H9 (cell line): Measurements from ENCODE around the gene ASCC3. TPM values are rescaled to one million over a fixed set of nuclear protein-coding genes. Genes with fewer than 3 reads are reported as not detected.

Experiments used
- DNase-seq: peaks from one replicate; pipeline ENCODE4 v3.0.0-alpha.2; 2017
- H2AFZ ChIP-seq: one replicate; pipeline ENCODE4 v1.6.1; 2013; ENCODE audit warnings: mild to moderate bottlenecking, low read length, control low read depth, moderate library complexity
- H2AK5ac ChIP-seq: 2 replicates; pipeline ENCODE4 v1.6.1; 2013; ENCODE audit warnings: low read length, control low read depth, mixed read lengths; ENCODE audit not compliant: insufficient read length
- H2BK120ac ChIP-seq: one replicate; pipeline ENCODE4 v1.6.1; 2013; ENCODE audit warnings: low read depth, mild to moderate bottlenecking, low read length, control low read depth, inconsistent platforms; ENCODE audit not compliant: poor library complexity, severe bottlenecking
- H2BK12ac ChIP-seq: 2 replicates; pipeline ENCODE4 v1.6.1; 2013; ENCODE audit warnings: low read length, control low read depth, mixed read lengths, low read depth; ENCODE audit not compliant: insufficient read length
- H2BK15ac ChIP-seq: 2 replicates; pipeline ENCODE4 v1.6.1; 2013; ENCODE audit warnings: low read depth, low read length, control low read depth
- H2BK20ac ChIP-seq: one replicate; pipeline ENCODE4 v1.6.1; 2013; ENCODE audit warnings: low read depth, mild to moderate bottlenecking, low read length, control low read depth, inconsistent platforms; ENCODE audit not compliant: poor library complexity, severe bottlenecking
- H2BK5ac ChIP-seq: 2 replicates; pipeline ENCODE4 v1.6.1; 2013; ENCODE audit warnings: low read length, control low read depth, mixed read lengths; ENCODE audit not compliant: insufficient read length
- H3K14ac ChIP-seq: 2 replicates; pipeline ENCODE4 v1.6.1; 2013; ENCODE audit warnings: low read length, control low read depth; ENCODE audit not compliant: insufficient read depth
- H3K18ac ChIP-seq: 2 replicates; pipeline ENCODE4 v1.6.1; 2013; ENCODE audit warnings: low read depth, mild to moderate bottlenecking, mixed read lengths, low read length, control low read depth; ENCODE audit not compliant: insufficient read length
- H3K23ac ChIP-seq: 2 replicates; pipeline ENCODE4 v1.6.1; 2013; ENCODE audit warnings: low read length, control low read depth, mixed read lengths, low read depth; ENCODE audit not compliant: insufficient read length
- H3K23me2 ChIP-seq: 2 replicates; pipeline ENCODE4 v1.6.1; 2013; ENCODE audit warnings: low read depth, mild to moderate bottlenecking, mixed read lengths, low read length, control low read depth; ENCODE audit not compliant: insufficient read length, poor library complexity, severe bottlenecking
- H3K27ac ChIP-seq: 2 replicates; pipeline ENCODE4 v1.5.1; 2013; ENCODE audit warnings: low read length, control low read depth, mixed read lengths, low read depth; ENCODE audit not compliant: insufficient read length
- H3K27me3 ChIP-seq: 2 replicates; pipeline ENCODE4 v1.6.1; 2013; ENCODE audit warnings: low read length, control low read depth, inconsistent platforms; ENCODE audit not compliant: insufficient read depth
- H3K4ac ChIP-seq: 2 replicates; pipeline ENCODE4 v1.6.1; 2013; ENCODE audit warnings: low read depth, mild to moderate bottlenecking, control low read depth, inconsistent platforms, low read length, moderate library complexity
- H3K4me1 ChIP-seq: 2 replicates; pipeline ENCODE4 v1.6.1; 2013; ENCODE audit warnings: low read length, control low read depth, inconsistent platforms; ENCODE audit not compliant: insufficient read depth
- H3K4me2 ChIP-seq: 2 replicates; pipeline ENCODE4 v1.6.1; 2013; ENCODE audit warnings: low read length, control low read depth, mixed read lengths; ENCODE audit not compliant: insufficient read length, insufficient read depth
- H3K56ac ChIP-seq: 2 replicates; pipeline ENCODE4 v1.6.1; 2013; ENCODE audit warnings: low read depth, mild to moderate bottlenecking, mixed read lengths, low read length, control low read depth; ENCODE audit not compliant: insufficient read length
- H3K79me1 ChIP-seq: 2 replicates; pipeline ENCODE4 v1.6.1; 2013; ENCODE audit warnings: low read depth, mild to moderate bottlenecking, moderate library complexity, low read length, control low read depth, inconsistent platforms; ENCODE audit not compliant: insufficient read depth, poor library complexity, severe bottlenecking
- H3K79me2 ChIP-seq: 2 replicates; pipeline ENCODE4 v1.6.1; 2013; ENCODE audit warnings: low read length, control low read depth, inconsistent platforms; ENCODE audit not compliant: insufficient read depth
- H3K9ac ChIP-seq: 2 replicates; pipeline ENCODE4 v1.6.1; 2013; ENCODE audit warnings: low read length, control low read depth, mixed read lengths; ENCODE audit not compliant: insufficient read length; ENCODE audit errors: extremely low read depth
- H3K9me3 ChIP-seq: one replicate; pipeline ENCODE4 v1.6.1; 2013; ENCODE audit warnings: low read depth, low read length, inconsistent platforms; ENCODE audit not compliant: control insufficient read depth
- H3T11ph ChIP-seq: one replicate; pipeline ENCODE4 v1.6.1; 2013; ENCODE audit warnings: mild to moderate bottlenecking, low read length, control low read depth, inconsistent platforms
- H4K20me1 ChIP-seq: one replicate; pipeline ENCODE4 v1.6.1; 2013; ENCODE audit not compliant: control insufficient read depth, insufficient read length, insufficient read depth
- H4K5ac ChIP-seq: 2 replicates; pipeline ENCODE4 v1.6.1; 2013; ENCODE audit warnings: low read depth, mild to moderate bottlenecking, mixed read lengths, low read length, control low read depth; ENCODE audit not compliant: insufficient read length
- H4K8ac ChIP-seq: replicated peaks from 2 replicates; pipeline ENCODE4 v1.6.1; 2013; ENCODE audit warnings: low read length, control low read depth, mixed read lengths, low read depth; ENCODE audit not compliant: insufficient read length
- H4K91ac ChIP-seq: 2 replicates; pipeline ENCODE4 v1.6.1; 2013; ENCODE audit warnings: low read depth, mild to moderate bottlenecking, moderate library complexity, mixed read lengths, low read length, control low read depth; ENCODE audit not compliant: insufficient read length
- H3K27ac Mint-ChIP-seq, 3 experiments: 2 replicates in 2 of 3; 3 replicates in 1 of 3; pipeline ENCODE4 v1.8.0; 2020 to 2021; ENCODE audit warnings: mixed read lengths in 3 of 3, mild to moderate bottlenecking in 1 of 3, moderate library complexity in 1 of 3
- H3K27me3 Mint-ChIP-seq: 2 replicates; pipeline ENCODE4 v1.8.0; 2021; ENCODE audit warnings: low read depth, mild to moderate bottlenecking, moderate library complexity, mixed read lengths
- H3K36me3 Mint-ChIP-seq, 3 experiments: 2 replicates in 2 of 3; 3 replicates in 1 of 3; pipeline ENCODE4 v1.8.0; 2020 to 2021; ENCODE audit warnings: low read depth in 3 of 3, mixed read lengths in 3 of 3; ENCODE audit not compliant: insufficient read depth in 1 of 3
- H3K4me1 Mint-ChIP-seq, 2 experiments: 2 replicates each; pipeline ENCODE4 v1.8.0; 2020; ENCODE audit warnings: mixed read lengths in 2 of 2
- H3K4me3 Mint-ChIP-seq, 2 experiments: 2 replicates in 1 of 2; 3 replicates in 1 of 2; pipeline ENCODE4 v1.8.0; 2020 to 2021; ENCODE audit warnings: mild to moderate bottlenecking in 2 of 2, mixed read lengths in 2 of 2, moderate library complexity in 1 of 2
- H3K9me3 Mint-ChIP-seq, 2 experiments: 2 replicates in 1 of 2; 3 replicates in 1 of 2; pipeline ENCODE4 v1.8.0; 2020; ENCODE audit warnings: mild to moderate bottlenecking in 2 of 2, mixed read lengths in 2 of 2, moderate library complexity in 1 of 2
- WGBS: extraction: QIAGEN DNeasy Blood & Tissue Kit; methylation state at CpG from one replicate; pipeline ENCODE4 v1.1.7; 2013; ENCODE audit warnings: missing lambda C conversion rate, low lambda C conversion rate, mixed read lengths; ENCODE audit not compliant: insufficient read length; ENCODE audit errors: extremely low coverage; 5-methylcytosine and 5-hydroxymethylcytosine counted together
- total RNA-seq: library from RNA; stranded (reverse); gene quantifications from 2 replicates; pipeline ENCODE4 v1.2.1, GENCODE V29; 2021
- TF ChIP-seq, protein P1 (sequence below): fragments of 200-600 bp; sonication (generic); conservative IDR thresholded peaks from 3 replicates; pipeline ENCODE4 v1.8.0; 2021; ENCODE audit warnings: antibody characterized with exemption, mild to moderate bottlenecking

ASCC3 gene
- total RNA-seq, 1 experiment from 2014 or later = 63.8 TPM

GRCh38 chr6:100462706-100463629 lies 418.2 kb downstream of the ASCC3 start:
- Histone ChIP-seq H2BK120ac (no peak overlapping the region), H3K4ac (no peak overlapping the region), H2BK5ac (no peak overlapping the region), H4K20me1 (peaks cover 3% of the 10 kb centered on the region), H3K4me2 (no peak overlapping the region), H4K91ac (no peak overlapping the region), H3T11ph (no peak overlapping the region), H3K79me1 (no peaks in the 10 kb centered on the region), H2BK15ac (no peak overlapping the region), H2BK12ac (no peak overlapping the region), H3K4me1 (peaks cover 2% of the 10 kb centered on the region; the same call in 1 of the 2 replicates), H3K23ac (no peak overlapping the region), H2AFZ (no peak overlapping the region), H3K27ac (no peak overlapping the region), H3K14ac (no peak overlapping the region), H2BK20ac (no peak overlapping the region), H3K18ac (no peak overlapping the region), H3K56ac (no peak overlapping the region), H3K23me2 (peaks cover 18% of the 10 kb centered on the region), H3K27me3 (peaks cover 93% of the 10 kb centered on the region), H4K8ac (no peak overlapping the region), H3K9me3 (no peaks in the 10 kb centered on the region), H3K9ac (no peak overlapping the region), H4K5ac (no peak overlapping the region), H2AK5ac (no peak overlapping the region), H3K79me2 (no peaks in the 10 kb centered on the region)
- Mint-ChIP-seq H3K27ac (no peak overlapping the region; a peak in 1 of 7 replicates), H3K4me3 (peak overlapping the region in 1 of 2 experiments; percentile 76; a peak in 1 of 5 replicates), H3K27me3 (no peaks in the 10 kb centered on the region; the same call in 1 of the 2 replicates), H3K4me1 (peaks cover 33 to 67% of the 10 kb centered on the region in 2 experiments), H3K9me3 (peaks cover 0 to 11% of the 10 kb centered on the region in 2 experiments; a peak in 2 of 5 replicates), H3K36me3 (no peaks in the 10 kb centered on the region)
- DNase-seq = peak; percentile 31
- TF ChIP-seq, protein P1, sequence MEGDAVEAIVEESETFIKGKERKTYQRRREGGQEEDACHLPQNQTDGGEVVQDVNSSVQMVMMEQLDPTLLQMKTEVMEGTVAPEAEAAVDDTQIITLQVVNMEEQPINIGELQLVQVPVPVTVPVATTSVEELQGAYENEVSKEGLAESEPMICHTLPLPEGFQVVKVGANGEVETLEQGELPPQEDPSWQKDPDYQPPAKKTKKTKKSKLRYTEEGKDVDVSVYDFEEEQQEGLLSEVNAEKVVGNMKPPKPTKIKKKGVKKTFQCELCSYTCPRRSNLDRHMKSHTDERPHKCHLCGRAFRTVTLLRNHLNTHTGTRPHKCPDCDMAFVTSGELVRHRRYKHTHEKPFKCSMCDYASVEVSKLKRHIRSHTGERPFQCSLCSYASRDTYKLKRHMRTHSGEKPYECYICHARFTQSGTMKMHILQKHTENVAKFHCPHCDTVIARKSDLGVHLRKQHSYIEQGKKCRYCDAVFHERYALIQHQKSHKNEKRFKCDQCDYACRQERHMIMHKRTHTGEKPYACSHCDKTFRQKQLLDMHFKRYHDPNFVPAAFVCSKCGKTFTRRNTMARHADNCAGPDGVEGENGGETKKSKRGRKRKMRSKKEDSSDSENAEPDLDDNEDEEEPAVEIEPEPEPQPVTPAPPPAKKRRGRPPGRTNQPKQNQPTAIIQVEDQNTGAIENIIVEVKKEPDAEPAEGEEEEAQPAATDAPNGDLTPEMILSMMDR = no peak
- no CpG with 5 or more reads among the region's 13 CpGs for WGBS
